ENCODE results near the gene RPL32.

Gene RPL32

DNA sequence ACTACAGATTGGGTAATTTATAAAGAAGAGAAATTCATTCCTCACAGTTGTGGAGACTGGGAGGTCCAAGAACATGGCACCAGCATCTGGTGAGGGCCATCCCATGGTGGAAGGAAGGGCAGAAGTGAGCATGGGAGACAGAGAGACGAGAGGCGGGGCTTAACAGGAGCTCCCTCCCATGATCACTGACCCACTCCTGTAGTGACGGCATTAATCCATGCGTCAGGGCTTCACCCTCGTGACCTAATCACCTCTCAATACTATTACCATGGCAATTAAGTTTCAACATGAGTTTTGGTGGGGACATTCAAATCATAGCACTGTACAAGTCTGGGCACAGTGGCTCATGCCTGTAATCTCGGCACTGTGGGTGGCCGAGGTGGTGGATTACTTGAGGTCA lies 17.1 kb downstream of the RPL32 start:
- TF ChIP-seq, protein P1, sequence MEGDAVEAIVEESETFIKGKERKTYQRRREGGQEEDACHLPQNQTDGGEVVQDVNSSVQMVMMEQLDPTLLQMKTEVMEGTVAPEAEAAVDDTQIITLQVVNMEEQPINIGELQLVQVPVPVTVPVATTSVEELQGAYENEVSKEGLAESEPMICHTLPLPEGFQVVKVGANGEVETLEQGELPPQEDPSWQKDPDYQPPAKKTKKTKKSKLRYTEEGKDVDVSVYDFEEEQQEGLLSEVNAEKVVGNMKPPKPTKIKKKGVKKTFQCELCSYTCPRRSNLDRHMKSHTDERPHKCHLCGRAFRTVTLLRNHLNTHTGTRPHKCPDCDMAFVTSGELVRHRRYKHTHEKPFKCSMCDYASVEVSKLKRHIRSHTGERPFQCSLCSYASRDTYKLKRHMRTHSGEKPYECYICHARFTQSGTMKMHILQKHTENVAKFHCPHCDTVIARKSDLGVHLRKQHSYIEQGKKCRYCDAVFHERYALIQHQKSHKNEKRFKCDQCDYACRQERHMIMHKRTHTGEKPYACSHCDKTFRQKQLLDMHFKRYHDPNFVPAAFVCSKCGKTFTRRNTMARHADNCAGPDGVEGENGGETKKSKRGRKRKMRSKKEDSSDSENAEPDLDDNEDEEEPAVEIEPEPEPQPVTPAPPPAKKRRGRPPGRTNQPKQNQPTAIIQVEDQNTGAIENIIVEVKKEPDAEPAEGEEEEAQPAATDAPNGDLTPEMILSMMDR (IDR thresholded peaks at IDR 0.05; ENCODE audit: low read depth, low read length): no peak
- DNase-seq (ENCODE audit: low read depth, low spot score): no peak
- H3K4me3 ChIP-seq (ENCODE audit: low read depth, low read length): no peak overlapping the region
- in situ Hi-C loops (cut with HindIII; ENCODE audit: low sequenced_read_pairs): no loop called here

DNA sequence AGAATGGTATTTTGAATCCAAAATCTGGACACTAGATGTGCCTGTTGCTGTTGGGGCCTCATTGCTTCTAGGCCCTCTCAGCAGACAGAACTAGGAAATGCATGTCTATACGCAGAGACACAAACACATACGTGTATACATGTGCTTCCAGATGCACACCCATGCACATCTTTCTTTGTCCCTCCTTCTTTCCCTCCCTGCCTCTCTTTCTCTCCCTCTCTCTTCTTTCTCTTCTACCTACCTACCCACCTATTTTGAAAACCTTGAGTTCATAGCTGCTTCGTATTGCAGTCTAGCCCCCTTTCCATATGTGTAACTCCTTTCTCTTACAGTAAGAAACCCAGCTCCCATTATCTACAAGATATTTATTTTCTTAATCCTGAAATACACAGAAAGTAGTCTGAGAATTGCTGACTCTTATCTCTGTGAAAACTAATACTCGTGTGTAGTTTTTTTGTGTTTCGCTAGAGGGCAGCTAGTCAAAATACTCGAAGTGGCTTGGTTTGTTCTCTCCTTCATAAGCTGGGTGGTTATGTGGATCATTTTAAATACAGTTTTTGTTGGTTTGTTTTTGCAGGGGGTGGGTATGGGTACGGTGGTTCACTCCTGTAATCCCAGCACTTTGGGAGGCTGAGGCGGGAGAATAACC lies 18.5 kb downstream of the RPL32 start:
- DNase-seq (ENCODE audit: low read depth, low spot score): peak; percentile 29
- H3K4me3 ChIP-seq (ENCODE audit: low read depth, low read length): no peak overlapping the region
- TF ChIP-seq, protein P1 (IDR thresholded peaks at IDR 0.05; ENCODE audit: low read depth, low read length): peak; percentile 46
- in situ Hi-C loops (cut with HindIII; ENCODE audit: low sequenced_read_pairs): no loop called here

DNA sequence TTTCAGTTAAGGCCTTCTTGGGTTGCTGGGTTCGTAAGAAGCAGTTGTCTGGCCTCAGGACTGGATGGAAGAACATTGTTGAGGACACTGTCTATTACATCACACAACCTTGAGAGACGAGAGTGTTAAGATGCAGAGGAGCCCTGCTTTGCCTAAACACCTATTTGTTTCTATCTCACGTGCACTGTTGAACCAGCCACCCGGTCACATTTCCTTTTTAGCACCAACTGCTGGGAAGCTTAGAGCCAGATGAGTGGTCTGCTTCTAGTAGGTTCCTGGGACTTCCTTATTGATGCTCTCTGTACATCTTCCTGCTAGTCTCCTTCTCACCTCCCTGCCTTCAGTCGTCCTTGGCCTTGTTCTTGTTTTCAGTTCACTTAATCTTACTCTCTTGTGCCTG lies 22.6 kb downstream of the RPL32 start:
- no peak overlapping the region for H3K4me3 ChIP-seq (ENCODE audit: low read depth, low read length)
- in situ Hi-C loops (cut with HindIII; ENCODE audit: low sequenced_read_pairs): no loop called here
- DNase-seq (ENCODE audit: low read depth, low spot score): no peak
- TF ChIP-seq, protein P1 (IDR thresholded peaks at IDR 0.05; ENCODE audit: low read depth, low read length): no peak

DNA sequence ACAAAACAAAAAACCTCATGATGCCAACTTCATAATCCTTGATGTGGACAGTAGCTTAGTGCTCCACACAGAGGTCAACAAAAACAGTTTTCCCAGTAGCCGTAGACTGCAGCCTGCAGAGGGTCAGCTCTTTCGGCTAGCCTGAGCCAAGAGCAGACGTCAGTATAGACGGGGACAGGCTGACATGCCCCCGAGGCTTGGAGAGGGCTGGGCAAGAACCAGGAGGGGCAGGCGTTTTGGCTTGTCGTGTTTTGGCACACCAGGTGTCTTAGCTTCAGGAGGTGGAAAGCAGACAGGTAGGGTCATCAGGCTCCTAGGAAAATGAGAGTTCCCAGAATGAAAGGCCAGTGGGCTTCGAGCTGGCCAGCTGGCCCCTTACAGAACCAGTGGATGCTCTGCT lies 23.1 kb downstream of the RPL32 start:
- no peak overlapping the region for H3K4me3 ChIP-seq (ENCODE audit: low read depth, low read length)
- in situ Hi-C loops (cut with HindIII; ENCODE audit: low sequenced_read_pairs): no loop called here
- TF ChIP-seq, protein P1 (IDR thresholded peaks at IDR 0.05; ENCODE audit: low read depth, low read length): no peak
- no peak for DNase-seq (ENCODE audit: low read depth, low spot score)

DNA sequence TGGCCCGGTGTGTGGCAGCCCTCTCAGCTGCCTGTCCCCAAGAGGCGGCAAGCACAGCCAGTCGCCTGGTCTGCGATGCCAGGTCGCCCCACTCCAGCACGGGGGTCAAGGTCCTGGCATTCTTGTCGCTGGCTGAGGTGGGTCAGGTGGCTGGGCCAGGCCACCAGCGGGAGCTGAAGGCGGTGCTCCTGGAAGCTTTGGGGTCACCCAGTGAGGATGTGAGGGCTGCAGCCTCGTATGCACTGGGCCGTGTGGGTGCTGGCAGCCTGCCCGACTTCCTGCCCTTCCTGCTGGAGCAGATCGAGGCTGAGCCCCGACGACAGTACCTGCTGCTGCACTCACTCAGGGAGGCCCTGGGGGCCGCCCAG lies 24.0 kb downstream of the RPL32 start:
- in situ Hi-C loops (cut with HindIII; ENCODE audit: low sequenced_read_pairs): no loop called here
- DNase-seq (ENCODE audit: low read depth, low spot score): no peak
- TF ChIP-seq, protein P1 (IDR thresholded peaks at IDR 0.05; ENCODE audit: low read depth, low read length): no peak

DNA sequence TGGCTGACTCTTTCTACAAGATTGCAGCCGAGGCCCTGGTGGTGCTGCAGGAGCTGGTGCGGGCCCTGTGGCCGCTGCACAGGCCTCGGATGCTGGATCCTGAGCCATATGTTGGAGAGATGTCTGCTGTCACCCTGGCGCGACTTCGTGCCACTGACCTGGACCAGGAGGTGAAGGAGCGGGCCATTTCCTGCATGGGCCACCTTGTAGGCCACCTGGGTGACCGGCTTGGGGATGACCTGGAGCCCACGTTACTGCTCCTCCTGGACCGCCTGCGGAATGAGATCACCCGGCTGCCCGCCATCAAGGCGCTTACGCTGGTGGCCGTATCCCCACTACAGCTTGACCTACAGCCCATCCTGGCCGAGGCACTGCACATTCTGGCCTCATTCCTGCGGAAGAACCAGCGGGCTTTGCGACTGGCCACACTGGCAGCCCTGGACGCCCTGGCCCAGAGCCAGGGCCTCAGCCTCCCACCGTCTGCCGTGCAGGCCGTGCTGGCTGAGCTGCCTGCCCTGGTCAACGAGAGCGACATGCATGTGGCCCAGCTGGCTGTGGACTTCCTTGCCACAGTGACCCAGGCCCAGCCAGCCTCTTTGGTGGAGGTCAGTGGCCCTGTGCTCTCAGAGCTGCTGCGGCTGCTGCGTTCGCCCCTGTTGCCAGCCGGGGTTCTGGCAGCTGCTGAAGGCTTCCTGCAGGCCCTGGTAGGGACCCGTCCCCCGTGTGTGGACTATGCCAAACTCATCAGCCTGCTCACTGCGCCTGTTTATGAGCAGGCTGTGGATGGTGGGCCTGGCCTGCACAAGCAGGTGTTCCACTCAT lies 24.6 kb downstream of the RPL32 start:
- TF ChIP-seq, protein P1 (IDR thresholded peaks at IDR 0.05; ENCODE audit: low read depth, low read length): no peak

More for the DNA sequence above, 24.0 kb downstream of the RPL32 start:
- H3K4me3 ChIP-seq (ENCODE audit: low read depth, low read length): no peak overlapping the region

More for the DNA sequence above, 24.6 kb downstream of the RPL32 start:
- H3K4me3 ChIP-seq (ENCODE audit: low read depth, low read length): no peak overlapping the region
- in situ Hi-C loops (cut with HindIII; ENCODE audit: low sequenced_read_pairs): no loop called here
- DNase-seq (ENCODE audit: low read depth, low spot score): no peak

Data from astrocyte of the spinal cord (primary cell).